Testis (tissue), 2 donors: Measurements from ENCODE around the gene HMGN1.

ENCODE experiments used
- CTCF ChIP-seq, 3 experiments: fragments of 450-650 bp in 2 of 3; fragments of 200-600 bp in 1 of 3; sonication (generic) in 1 of 3; IDR thresholded peaks; one replicate each; pipeline ENCODE4 v1.5.1; 2016 to 2019; ENCODE audit warnings: antibody characterized with exemption in 3 of 3, mild to moderate bottlenecking in 2 of 3, moderate library complexity in 1 of 3
- POLR2A ChIP-seq: fragments of 450-650 bp; IDR thresholded peaks from one replicate; pipeline ENCODE4 v1.6.1; 2017; ENCODE audit warnings: antibody characterized with exemption, mild to moderate bottlenecking, moderate library complexity

- TF ChIP-seq CTCF (IDR thresholded peaks at IDR 0.05) (no peak), POLR2A (no peak)
Observed at GRCh38 chr21:39344848-39345247, 4.0 kb downstream of the HMGN1 start.
